GM23338 (cell line): ENCODE results near the gene TUBB2A. TPM values are rescaled to one million over a fixed set of nuclear protein-coding genes. Genes with fewer than 3 reads are reported as not detected.

Source experiments
- ATAC-seq: fragments of 200-7000 bp; cut with Tn5 transposase; 3 replicates; pipeline ENCODE4 v1.9.1; 2020
- DNase-seq: peaks from one replicate; pipeline ENCODE4 v3.0.0-alpha.2; 2015; ENCODE audit warnings: low spot score
- H2AFZ ChIP-seq: fragments of 200-600 bp; sonication (generic); 2 replicates; pipeline ENCODE4 v1.8.0; 2016; ENCODE audit warnings: antibody characterized with exemption, mild to moderate bottlenecking, moderate library complexity
- H3F3A ChIP-seq: fragments of 200-600 bp; sonication (generic); replicated peaks from 2 replicates; pipeline ENCODE4 v1.8.0; 2017; ENCODE audit warnings: antibody characterized with exemption, mixed run types, low read depth
- H3K27ac ChIP-seq: fragments of 200-600 bp; sonication (generic); 2 replicates; pipeline ENCODE4 v1.6.1; 2016; ENCODE audit warnings: low read depth
- H3K27me3 ChIP-seq: fragments of 200-600 bp; sonication (generic); 2 replicates; pipeline ENCODE4 v1.8.0; 2016; ENCODE audit warnings: mild to moderate bottlenecking, mixed run types, moderate library complexity; ENCODE audit not compliant: insufficient read depth
- H3K36me3 ChIP-seq: fragments of 200-600 bp; sonication (generic); 2 replicates; pipeline ENCODE4 v1.8.0; 2016; ENCODE audit warnings: mild to moderate bottlenecking; ENCODE audit not compliant: insufficient read depth
- H3K4me1 ChIP-seq: fragments of 200-600 bp; sonication (generic); 2 replicates; pipeline ENCODE4 v1.8.0; 2016; ENCODE audit warnings: mild to moderate bottlenecking, moderate library complexity; ENCODE audit not compliant: insufficient read depth
- H3K4me2 ChIP-seq: fragments of 200-600 bp; sonication (generic); 2 replicates; pipeline ENCODE4 v1.7.1; 2017; ENCODE audit warnings: mixed run types
- H3K4me3 ChIP-seq: fragments of 200-600 bp; sonication (generic); 2 replicates; pipeline ENCODE4 v1.6.1; 2016; ENCODE audit warnings: mixed run types
- H3K79me2 ChIP-seq: fragments of 200-600 bp; sonication (generic); replicated peaks from 2 replicates; pipeline ENCODE4 v1.8.0; 2017; ENCODE audit warnings: mild to moderate bottlenecking; ENCODE audit not compliant: insufficient read depth
- H3K9me2 ChIP-seq: fragments of 200-600 bp; sonication (generic); 2 replicates; pipeline ENCODE4 v1.8.0; 2017; ENCODE audit not compliant: insufficient read depth
- H4K20me1 ChIP-seq: fragments of 200-600 bp; sonication (generic); replicated peaks from 2 replicates; pipeline ENCODE4 v1.8.0; 2017; ENCODE audit warnings: mild to moderate bottlenecking; ENCODE audit not compliant: insufficient read depth
- H3K27ac Mint-ChIP-seq: 2 replicates; pipeline ENCODE4 v1.8.0; 2020; ENCODE audit warnings: inconsistent platforms, mild to moderate bottlenecking, moderate library complexity, mixed read lengths
- H3K27me3 Mint-ChIP-seq: 3 replicates; pipeline ENCODE4 v1.8.0; 2022; ENCODE audit warnings: low read depth, mild to moderate bottlenecking, moderate library complexity, mixed read lengths, inconsistent platforms; ENCODE audit not compliant: insufficient read depth, poor library complexity
- H3K36me3 Mint-ChIP-seq: 3 replicates; pipeline ENCODE4 v1.8.0; 2021; ENCODE audit warnings: low read depth, mild to moderate bottlenecking, inconsistent platforms, moderate library complexity, mixed read lengths
- H3K4me1 Mint-ChIP-seq: 3 replicates; pipeline ENCODE4 v1.8.0; 2020; ENCODE audit warnings: mild to moderate bottlenecking, inconsistent platforms, mixed read lengths
- H3K4me3 Mint-ChIP-seq: 3 replicates; pipeline ENCODE4 v1.8.0; 2021; ENCODE audit warnings: moderate library complexity, mild to moderate bottlenecking, inconsistent platforms, mixed read lengths
- H3K9me3 Mint-ChIP-seq: 3 replicates; pipeline ENCODE4 v1.8.0; 2020; ENCODE audit warnings: moderate library complexity, mild to moderate bottlenecking, inconsistent platforms, mixed read lengths
- CREB1 ChIP-seq: fragments of 250-450 bp; sonication (Bioruptor Pico); IDR thresholded peaks from 2 replicates; pipeline ENCODE4 v1.5.0; 2020; ENCODE audit warnings: low read depth, mild to moderate bottlenecking, moderate library complexity
- CTCF ChIP-seq, 2 experiments: fragments of 200-600 bp in 1 of 2; sonication (generic) in 1 of 2; conservative IDR thresholded peaks; 2 replicates each; pipeline versions ENCODE4 v1.5.1 to v1.6.1; 2016 to 2017; ENCODE audit warnings: antibody characterized with exemption in 2 of 2, low read depth in 2 of 2, mild to moderate bottlenecking in 2 of 2, moderate library complexity in 1 of 2
- ETS1 ChIP-seq: IDR thresholded peaks from 2 replicates; pipeline ENCODE4 v1.6.1; 2016; ENCODE audit warnings: antibody characterized with exemption
- EZH2 ChIP-seq: fragments of 200-600 bp; sonication (generic); IDR thresholded peaks from one replicate; pipeline ENCODE4 v1.8.0; 2017; ENCODE audit warnings: antibody characterized with exemption, mild to moderate bottlenecking, low read depth; ENCODE audit not compliant: unreplicated experiment
- EZH2phosphoT487 ChIP-seq: fragments of 200-600 bp; sonication (generic); IDR thresholded peaks from one replicate; pipeline ENCODE4 v1.8.1; 2018; ENCODE audit warnings: antibody characterized with exemption; ENCODE audit not compliant: unreplicated experiment
- JUNB ChIP-seq: IDR thresholded peaks from one replicate; pipeline ENCODE4 v1.6.1; 2016; ENCODE audit warnings: antibody characterized with exemption; ENCODE audit not compliant: unreplicated experiment
- POLR2AphosphoS5 ChIP-seq: IDR thresholded peaks from 2 replicates; pipeline ENCODE4 v1.6.1; 2016; ENCODE audit warnings: antibody characterized with exemption, low read depth
- REST ChIP-seq: IDR thresholded peaks from one replicate; pipeline ENCODE4 v1.6.1; 2018; ENCODE audit warnings: antibody characterized with exemption; ENCODE audit not compliant: unreplicated experiment
- STAT1 ChIP-seq: IDR thresholded peaks from one replicate; pipeline ENCODE4 v1.6.1; 2016; ENCODE audit warnings: antibody characterized with exemption; ENCODE audit not compliant: unreplicated experiment
- ZNF114 ChIP-seq: fragments of 250-450 bp; sonication (Bioruptor Pico); IDR thresholded peaks from 2 replicates; pipeline ENCODE4 v1.5.0; 2020; ENCODE audit warnings: mild to moderate bottlenecking, moderate library complexity
- ZNF462 ChIP-seq: fragments of 250-450 bp; sonication (Bioruptor Pico); IDR thresholded peaks from 2 replicates; pipeline ENCODE4 v1.5.0; 2020; ENCODE audit warnings: mild to moderate bottlenecking, moderate library complexity
- polyA plus RNA-seq: library from polyadenylated mRNA; unstranded; fragments of >200 nt; fragmentation: Nextera tagmentation; extraction: Ambion mirVana; gene quantifications from 2 replicates; pipeline ENCODE4 v1.2.1, GENCODE V29; 2016
- total RNA-seq: library from RNA; depleted of rRNA; stranded (reverse); fragments of >200 nt; shearing (Covaris generic); gene quantifications from 2 replicates; pipeline ENCODE4 v1.2.3, GENCODE V29; 2014

The TUBB2A gene
- total and polyA plus RNA-seq, 2 experiments from 2014 or later = 305 to 376 TPM

- TF ChIP-seq ZNF462 (no peak), REST (no peak), STAT1 (no peak), CREB1 (CRISPR knock-in tag) (no peak)
Measured at GRCh38 chr6:3125815-3126214, 31.5 kb downstream of the TUBB2A start (continued).

GRCh38 chr6:3124667-3125066, 32.7 kb downstream of the TUBB2A start:
- Histone ChIP-seq H3K9me2 (no peaks in the 10 kb centered on the region), H3K79me2 (peaks cover under 1% of the 10 kb centered on the region), H3K27me3 (no peaks in the 10 kb centered on the region), H3K27ac (no peak overlapping the region), H3K4me1 (peaks cover 7% of the 10 kb centered on the region), H3K4me2 (no peak overlapping the region), H4K20me1 (no peaks in the 10 kb centered on the region), H3F3A (0 out of 2 replicates have a peak, but pooled peaks cover 4% of the 10 kb centered on the region), H3K36me3 (peaks cover 15% of the 10 kb centered on the region), H3K4me3 (no peak overlapping the region), H2AFZ (no peak overlapping the region)
- Mint-ChIP-seq H3K27ac (no peak overlapping the region), H3K4me1 (peaks cover 12% of the 10 kb centered on the region), H3K4me3 (no peak overlapping the region), H3K9me3 (no peaks in the 10 kb centered on the region), H3K36me3 (peaks cover 30% of the 10 kb centered on the region), H3K27me3 (peaks cover 8% of the 10 kb centered on the region)
- ATAC-seq (no peak), DNase-seq (no peak)
- no peak for TF ChIP-seq ETS1
- TF ChIP-seq CTCF (conservative IDR thresholded peaks at IDR 0.05; ENCODE audit: low read depth in 2 of 2) = no peak
- no peak for TF ChIP-seq JUNB
- TF ChIP-seq EZH2phosphoT487 = no peak
- TF ChIP-seq POLR2AphosphoS5 = no peak
- no peak for TF ChIP-seq STAT1
- no peak for TF ChIP-seq EZH2
- TF ChIP-seq ZNF114 (CRISPR knock-in tag) = no peak
